CD4-positive, alpha-beta T cell (primary cell): ENCODE results near the gene TMEM184A. TPM values are rescaled to one million over a fixed set of nuclear protein-coding genes. Genes with fewer than 3 reads are reported as not detected.
"Not testable (repeated sequence)": the region's sequence is repeated elsewhere in the genome, so short reads cannot be mapped to it uniquely, and the experiment has no call there.

Experiments
- ATAC-seq: fragments of 200-7000 bp; cut with Tn5 transposase; one replicate; pipeline ENCODE4 v1.10.0; 2022; ENCODE audit warnings: mild to moderate bottlenecking; ENCODE audit not compliant: poor library complexity
- CTCF ChIA-PET: fragments of 350-600 bp; sonication (Branson Sonifier 250); formaldehyde crosslinking; loops from one replicate; lab custom pipeline; 2021; ENCODE audit warnings: antibody characterized with exemption, inconsistent platforms; lab: Charles Lee
- POLR2A ChIA-PET: fragments of 350-600 bp; sonication (Branson Sonifier 250); formaldehyde crosslinking; loops from one replicate; lab custom pipeline; 2021; ENCODE audit warnings: antibody characterized with exemption, inconsistent platforms; lab: Charles Lee
- DNase-seq, 14 experiments: peaks; one replicate each; pipeline ENCODE4 v3.0.0-alpha.2; 2013 to 2020; ENCODE audit warnings: mixed read lengths in 2 of 14
- H3K27ac ChIP-seq, 2 donors: one replicate each; pipeline versions ENCODE4 v1.5.1 to v1.7.0; 2013; ENCODE audit warnings: low read length in 2 of 2, low read depth in 1 of 2, mild to moderate bottlenecking in 1 of 2
- H3K27me3 ChIP-seq, 2 experiments: 1 replicate in 1 of 2; 2 replicates in 1 of 2; pipeline versions ENCODE4 v1.6.1 to v1.7.0; 2013; ENCODE audit warnings: low read length in 2 of 2, control low read depth in 1 of 2, mild to moderate bottlenecking in 1 of 2, moderate library complexity in 1 of 2; ENCODE audit not compliant: insufficient read depth in 2 of 2, control insufficient read depth in 1 of 2
- H3K36me3 ChIP-seq: one replicate; pipeline ENCODE4 v1.6.1; 2013; ENCODE audit warnings: low read length, control low read depth; ENCODE audit not compliant: insufficient read depth
- H3K4me1 ChIP-seq: one replicate; pipeline ENCODE4 v1.6.1; 2013; ENCODE audit warnings: low read length, control low read depth; ENCODE audit not compliant: insufficient read depth
- H3K4me3 ChIP-seq: one replicate; pipeline ENCODE4 v1.5.1; 2013; ENCODE audit warnings: mild to moderate bottlenecking, low read length, moderate library complexity
- H3K9me3 ChIP-seq, 2 experiments: 1 replicate in 1 of 2; 2 replicates in 1 of 2; pipeline versions ENCODE4 v1.6.1 to v1.7.0; 2013; ENCODE audit warnings: low read length in 2 of 2, mild to moderate bottlenecking in 2 of 2, control low read depth in 1 of 2, moderate library complexity in 1 of 2; ENCODE audit not compliant: control insufficient read depth in 1 of 2, insufficient read depth in 1 of 2
- H3K27ac Mint-ChIP-seq: one replicate; pipeline ENCODE4 v1.8.0; 2020; ENCODE audit warnings: mixed read lengths
- H3K27me3 Mint-ChIP-seq: one replicate; pipeline ENCODE4 v1.8.0; 2021; ENCODE audit warnings: mixed read lengths
- H3K36me3 Mint-ChIP-seq: one replicate; pipeline ENCODE4 v1.8.0; 2021; ENCODE audit warnings: low read depth, mixed read lengths
- H3K4me1 Mint-ChIP-seq: one replicate; pipeline ENCODE4 v1.8.0; 2021; ENCODE audit warnings: low read depth, mixed read lengths
- H3K4me3 Mint-ChIP-seq: one replicate; pipeline ENCODE4 v1.8.0; 2020; ENCODE audit warnings: mild to moderate bottlenecking, mixed read lengths
- H3K9me3 Mint-ChIP-seq: one replicate; pipeline ENCODE4 v1.8.0; 2020; ENCODE audit warnings: mixed read lengths
- CTCF ChIP-seq: fragments of 200-600 bp; IDR thresholded peaks from one replicate; pipeline ENCODE4 v1.8.0; 2022; ENCODE audit warnings: antibody characterized with exemption, mild to moderate bottlenecking
- intact Hi-C, 2 experiments: fragments of 100-400 bp; cut with DNase I in 1 of 2; cut with micrococcal nuclease in 1 of 2; formaldehyde crosslinking; loops; one replicate each; pipeline versions ENCODE4 v1.15.1 to v1.9.0; 2023 to 2025; cut with DNase I, micrococcal nuclease
- total RNA-seq, 174 experiments: library from RNA in 2 of 174; stranded (reverse) in 2 of 174; gene quantifications; one replicate each; pipeline ENCODE4 v1.2.3 and lab custom pipeline; 2021 to 2026

TMEM184A gene
- total RNA-seq, 2 experiments from 2014 or later: 0.06 TPM; not detected in 1

DNA sequence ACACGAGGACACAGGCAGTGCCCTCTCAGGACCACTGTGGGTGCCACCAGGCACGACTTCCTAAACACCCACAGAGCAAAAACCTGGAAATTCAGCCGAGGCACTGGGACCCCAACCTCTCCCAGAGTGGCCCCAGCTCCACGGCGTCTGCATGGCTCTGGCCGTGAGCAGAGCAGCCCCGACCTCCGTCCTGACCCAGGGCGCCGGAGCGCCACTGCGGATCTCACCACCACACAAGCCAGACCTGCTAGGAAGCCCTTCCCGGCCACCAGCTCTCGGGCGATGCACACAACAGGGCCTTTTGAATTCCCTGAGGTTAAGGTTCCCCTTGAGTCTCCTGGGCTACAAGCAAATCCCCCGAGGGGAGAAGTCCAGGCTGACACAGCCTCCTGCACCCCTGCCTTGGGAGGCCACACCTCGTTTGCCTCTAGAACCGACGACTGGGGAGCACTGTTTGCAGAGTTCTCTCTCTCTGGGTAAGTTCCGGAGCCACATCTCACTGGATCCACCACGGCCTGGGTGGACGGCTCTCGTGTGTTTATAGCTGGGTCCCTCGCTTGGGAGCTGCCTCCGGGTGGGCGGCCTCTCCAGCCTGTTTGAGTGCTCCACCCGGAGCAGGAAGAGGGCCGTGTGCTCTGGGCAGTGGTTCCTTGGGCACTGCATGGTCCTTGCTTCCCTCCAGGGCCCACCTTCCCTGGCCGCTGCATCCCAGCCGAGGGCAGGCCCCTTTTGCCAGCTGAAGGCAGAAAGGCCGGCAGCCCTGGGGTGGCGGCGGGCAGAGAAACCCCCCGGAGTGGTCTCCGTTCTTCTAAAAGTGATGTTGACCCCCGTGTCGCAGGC lies 29.4 kb upstream of the TMEM184A start:
- CTCF ChIA-PET: no interaction called here
- TF ChIP-seq CTCF: no peak
- Histone ChIP-seq H3K9me3 (peaks cover 0 to 13% of the 10 kb centered on the region in 2 experiments), H3K4me1 (no peaks in the 10 kb centered on the region), H3K36me3 (no peaks in the 10 kb centered on the region), H3K4me3 (no peak overlapping the region), H3K27me3 (no peaks in the 10 kb centered on the region), H3K27ac (no peak overlapping the region)
- H3K27ac Mint-ChIP-seq: no peak overlapping the region
- POLR2A ChIA-PET: no interaction called here
- peaks cover 1% of the 10 kb centered on the region for H3K4me1 Mint-ChIP-seq
- ATAC-seq: no peak
- no peaks in the 10 kb centered on the region for H3K9me3 Mint-ChIP-seq
- no peak overlapping the region for H3K4me3 Mint-ChIP-seq
- no peaks in the 10 kb centered on the region for H3K36me3 Mint-ChIP-seq
- H3K27me3 Mint-ChIP-seq: peaks cover under 1% of the 10 kb centered on the region
- intact Hi-C loops: no loop called here
- DNase-seq: no peak

- TF ChIP-seq CTCF: no peak
- ATAC-seq: no peak
- no peak overlapping the region for H3K27ac Mint-ChIP-seq
- Histone ChIP-seq H3K4me3 (no peak overlapping the region), H3K27ac (no peak overlapping the region), H3K36me3 (no peaks in the 10 kb centered on the region), H3K27me3 (no peaks in the 10 kb centered on the region), H3K9me3 (peaks cover 0 to 8% of the 10 kb centered on the region in 2 experiments), H3K4me1 (peaks cover under 1% of the 10 kb centered on the region)
- H3K4me1 Mint-ChIP-seq: peaks cover 8% of the 10 kb centered on the region
- H3K9me3 Mint-ChIP-seq: no peaks in the 10 kb centered on the region
- no peaks in the 10 kb centered on the region for H3K36me3 Mint-ChIP-seq
- intact Hi-C loops: loop anchor here in 1 of 2 experiments (5.0 kb wide), 1 partner anchor 783 kb away; no protein-coding TSS in a partner anchor
- no peaks in the 10 kb centered on the region for H3K27me3 Mint-ChIP-seq
- POLR2A ChIA-PET: no interaction called here
- CTCF ChIA-PET: no interaction called here
- H3K4me3 Mint-ChIP-seq: no peak overlapping the region
- DNase-seq: no peak
Measured at GRCh38 chr7:1584700-1585099, 28.7 kb upstream of the TMEM184A start.

DNA sequence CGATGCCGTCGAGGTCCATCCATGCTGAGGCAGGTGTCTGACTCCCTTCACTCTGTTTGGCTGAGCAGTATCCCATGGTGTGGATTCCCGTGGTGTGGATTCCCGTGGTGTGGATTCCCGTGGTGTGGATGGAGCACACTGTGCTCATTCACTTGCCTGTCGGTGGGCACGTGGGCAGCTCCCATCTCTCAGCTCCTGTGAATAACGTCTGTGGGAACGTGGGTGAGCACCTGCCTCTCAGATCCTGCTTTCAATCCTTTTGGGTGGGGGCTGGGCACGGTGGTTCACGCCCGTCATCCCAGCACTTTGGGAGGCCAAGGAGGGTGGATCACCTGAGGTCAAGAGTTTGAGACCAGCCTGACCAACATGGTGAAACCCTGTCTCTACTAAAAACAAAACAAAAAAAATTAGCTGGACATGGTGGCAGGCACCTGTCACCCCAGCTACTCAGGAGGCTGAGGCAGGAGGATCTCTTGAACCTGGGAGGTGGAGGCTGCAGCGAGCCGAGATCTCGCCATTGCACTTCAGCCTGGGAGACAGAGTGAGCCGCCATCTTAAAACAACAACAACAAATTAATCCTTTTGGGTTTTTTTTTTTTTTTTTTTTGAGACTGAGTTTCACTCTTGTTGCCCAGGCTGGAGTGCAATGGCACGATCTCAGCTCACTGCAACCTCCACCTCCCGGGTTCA lies 27.4 kb upstream of the TMEM184A start:
- H3K4me3 Mint-ChIP-seq, H3K27me3 Mint-ChIP-seq, CTCF ChIA-PET, H3K36me3 Mint-ChIP-seq, DNase-seq, H3K4me3 ChIP-seq, H3K27ac ChIP-seq, H3K27ac Mint-ChIP-seq, H3K9me3 ChIP-seq, H3K9me3 Mint-ChIP-seq, H3K27me3 ChIP-seq, ATAC-seq, H3K36me3 ChIP-seq, POLR2A ChIA-PET, H3K4me1 ChIP-seq: not testable (repeated sequence)
- intact Hi-C loops: loop anchor here in 1 of 2 experiments (5.0 kb wide), 1 partner anchor 784 kb away; no protein-coding TSS in a partner anchor
- peaks cover 13% of the 10 kb centered on the region for H3K4me1 Mint-ChIP-seq
